NK-92 (cell line): Measurements from ENCODE around the gene HNRNPCL1.
"Not testable (repeated sequence)": the region's sequence is repeated elsewhere in the genome, so short reads cannot be mapped to it uniquely, and the experiment has no call there.

ENCODE experiments used
- DNase-seq: peaks from one replicate; lab custom pipeline; 2025; ENCODE audit not compliant: unreplicated experiment; lab: John Stamatoyannopoulos, UW

The HNRNPCL1 gene

GRCh38 chr1:12848620-12849019, at the start of gene HNRNPCL1:
HNRNPCL1 (minus strand) TSS chr1:12848720; CDS start chr1:12848289, 431 bp downstream.
- DNase-seq = not testable (repeated sequence)

- DNase-seq = not testable (repeated sequence)
Measured at GRCh38 chr1:12898170-12898569, 49.6 kb upstream of the HNRNPCL1 start, which contains the start of gene PRAMEF10. PRAMEF10 (minus strand) TSS chr1:12898270; CDS start chr1:12895847, 2,423 bp downstream.

DNA sequence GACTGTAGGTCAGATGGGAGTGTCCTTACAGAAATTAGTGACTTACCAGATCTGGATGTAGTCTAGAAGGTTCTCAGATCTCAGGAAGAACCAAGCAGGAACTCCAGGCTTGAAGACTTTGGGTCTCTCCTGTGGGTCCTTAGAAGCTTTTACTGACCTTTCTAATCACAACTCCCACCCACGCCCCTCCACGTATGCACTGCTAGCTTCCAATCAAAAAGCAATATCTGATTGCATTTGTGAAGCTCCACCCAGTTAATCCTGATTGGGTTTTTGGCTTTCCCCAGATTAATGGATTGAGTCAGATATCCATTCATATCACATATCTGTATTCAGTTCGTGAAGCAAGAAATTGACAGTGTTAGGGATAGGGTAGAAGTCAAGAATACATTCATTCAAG, 37.6 kb upstream of the HNRNPCL1 start, which contains the start of gene PRAMEF4:
PRAMEF4 (minus strand) TSS at position 101 of the 400 bp plus-strand sequence. CDS start 2,807 bp downstream, outside the sequence.
- not testable (repeated sequence) for DNase-seq

GRCh38 chr1:12878453-12878852, 29.9 kb upstream of the HNRNPCL1 start:
- not testable (repeated sequence) for DNase-seq

DNA sequence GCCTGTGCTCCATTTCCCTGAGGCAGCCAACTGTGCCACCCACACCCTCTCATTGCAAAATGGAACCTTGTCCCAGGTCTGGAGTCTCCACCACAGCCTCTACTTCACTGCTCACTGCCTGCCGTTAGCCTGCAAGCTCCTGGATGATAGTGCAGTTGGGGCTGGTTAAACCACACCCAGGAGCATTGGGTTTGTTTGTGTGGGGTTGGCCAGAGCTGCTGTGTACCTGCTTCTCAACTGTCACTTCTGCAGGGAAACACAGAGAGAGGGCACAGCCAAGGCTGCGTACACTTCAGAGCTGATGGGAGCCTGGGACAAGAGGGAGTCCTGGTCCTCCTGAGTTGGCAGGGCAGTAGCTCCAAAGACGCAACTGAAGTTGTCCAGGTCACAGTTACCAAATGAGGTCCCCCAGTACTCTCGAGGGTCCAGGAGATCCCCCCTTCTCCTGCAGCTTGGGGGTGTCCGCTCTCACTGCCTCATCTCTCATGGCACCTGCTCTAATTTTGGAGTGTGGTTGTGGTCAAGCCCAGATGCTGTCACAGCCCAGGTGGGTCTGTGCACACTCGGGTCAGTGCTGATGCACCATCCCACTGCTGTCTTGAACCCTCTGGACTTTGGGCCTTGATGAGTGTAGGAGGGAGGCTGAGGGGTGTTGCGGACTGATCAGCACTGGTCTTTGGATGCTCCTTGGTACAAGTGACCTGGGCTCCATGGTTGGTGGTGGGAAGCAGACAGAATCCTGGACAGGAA, 14.8 kb upstream of the HNRNPCL1 start:
- DNase-seq = not testable (repeated sequence)

DNA sequence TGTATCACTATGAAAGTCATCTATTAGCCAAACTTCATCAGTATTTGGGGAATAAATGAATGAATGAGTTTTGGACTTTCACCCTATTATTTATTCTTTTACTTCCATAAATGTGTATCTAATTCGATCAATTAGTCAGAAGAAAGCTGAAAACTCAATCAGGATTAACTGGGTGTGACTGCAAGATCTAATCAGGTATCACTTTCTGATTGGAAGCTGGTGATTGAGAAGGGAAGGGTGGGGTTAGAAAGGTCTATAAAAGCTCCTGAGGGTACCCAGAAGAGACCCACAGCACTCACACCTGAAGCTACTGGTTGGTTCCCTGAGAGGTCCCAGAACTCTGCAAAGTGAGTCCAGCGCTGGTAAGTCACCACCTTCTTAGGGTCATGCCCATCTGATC, 8.3 kb upstream of the HNRNPCL1 start, which contains the start of gene PRAMEF2:
PRAMEF2 (plus strand) TSS at position 301 of the 400 bp plus-strand sequence. CDS start 1,924 bp downstream, outside the sequence.
- DNase-seq = not testable (repeated sequence)

- DNase-seq = no peak
Measured at GRCh38 chr1:12851779-12852178, 3.3 kb upstream of the HNRNPCL1 start.

DNA sequence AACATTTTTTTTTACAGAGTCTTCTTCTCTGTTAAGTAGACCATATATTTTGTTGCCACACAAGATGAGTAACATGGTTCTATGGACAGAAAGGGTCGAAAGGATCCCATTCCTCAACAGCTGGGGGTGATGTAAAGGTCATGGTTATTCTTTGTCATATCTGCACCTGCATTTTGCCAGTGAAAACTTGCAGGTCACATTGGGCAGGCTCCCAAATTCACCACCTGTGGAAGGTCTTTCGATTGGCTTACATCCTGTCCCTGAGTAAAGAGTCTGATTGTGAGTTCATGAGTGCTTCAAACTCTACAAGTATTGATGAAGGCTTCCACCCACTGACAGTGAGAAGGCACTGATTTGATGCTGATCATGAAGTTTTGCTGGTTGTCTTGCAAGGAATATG, 15.3 kb downstream of the HNRNPCL1 start:
- not testable (repeated sequence) for DNase-seq

DNA sequence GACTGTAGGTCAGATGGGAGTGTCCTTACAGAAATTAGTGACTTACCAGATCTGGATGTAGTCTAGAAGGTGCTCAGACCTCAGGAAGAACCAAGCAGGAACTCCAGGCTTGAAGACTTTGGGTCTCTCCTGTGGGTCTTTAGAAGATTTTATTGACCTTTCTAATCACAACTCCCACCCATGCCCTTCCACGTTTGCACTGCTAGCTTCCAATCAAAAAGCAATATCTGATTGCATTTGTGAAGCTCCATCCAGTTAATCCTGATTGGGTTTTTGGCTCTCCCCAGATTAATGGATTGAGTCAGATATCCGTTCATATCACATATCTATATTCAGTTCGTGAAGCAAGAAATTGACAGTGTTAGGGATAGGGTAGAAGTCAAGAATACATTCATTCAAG, 17.2 kb downstream of the HNRNPCL1 start, which contains the start of gene PRAMEF11:
PRAMEF11 (minus strand) TSS at position 101 of the 400 bp plus-strand sequence. CDS start 2,621 bp downstream, outside the sequence.
- DNase-seq = not testable (repeated sequence)

DNA sequence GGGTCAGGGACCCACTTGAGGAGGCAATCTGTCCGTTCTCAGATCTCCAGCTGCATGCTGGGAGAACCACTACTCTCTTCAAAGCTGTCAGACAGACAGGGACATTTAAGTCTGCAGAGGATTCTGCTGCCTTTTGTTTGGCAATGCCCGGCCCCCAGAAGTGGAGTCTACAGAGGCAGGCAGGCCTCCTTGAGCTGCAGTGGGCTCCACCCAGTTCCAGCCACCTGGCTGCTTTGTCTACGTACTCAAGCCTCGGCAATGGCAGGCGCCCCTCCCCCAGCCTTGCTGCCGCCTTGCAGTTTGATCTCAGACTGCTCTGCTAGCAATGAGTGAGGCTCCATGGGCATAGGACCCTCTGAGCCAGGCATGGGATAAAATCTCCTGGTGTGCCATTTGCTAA, 29.5 kb downstream of the HNRNPCL1 start:
- not testable (repeated sequence) for DNase-seq

- DNase-seq = no peak
Measured at GRCh38 chr1:12811409-12811784, 37.1 kb downstream of the HNRNPCL1 start.

DNA sequence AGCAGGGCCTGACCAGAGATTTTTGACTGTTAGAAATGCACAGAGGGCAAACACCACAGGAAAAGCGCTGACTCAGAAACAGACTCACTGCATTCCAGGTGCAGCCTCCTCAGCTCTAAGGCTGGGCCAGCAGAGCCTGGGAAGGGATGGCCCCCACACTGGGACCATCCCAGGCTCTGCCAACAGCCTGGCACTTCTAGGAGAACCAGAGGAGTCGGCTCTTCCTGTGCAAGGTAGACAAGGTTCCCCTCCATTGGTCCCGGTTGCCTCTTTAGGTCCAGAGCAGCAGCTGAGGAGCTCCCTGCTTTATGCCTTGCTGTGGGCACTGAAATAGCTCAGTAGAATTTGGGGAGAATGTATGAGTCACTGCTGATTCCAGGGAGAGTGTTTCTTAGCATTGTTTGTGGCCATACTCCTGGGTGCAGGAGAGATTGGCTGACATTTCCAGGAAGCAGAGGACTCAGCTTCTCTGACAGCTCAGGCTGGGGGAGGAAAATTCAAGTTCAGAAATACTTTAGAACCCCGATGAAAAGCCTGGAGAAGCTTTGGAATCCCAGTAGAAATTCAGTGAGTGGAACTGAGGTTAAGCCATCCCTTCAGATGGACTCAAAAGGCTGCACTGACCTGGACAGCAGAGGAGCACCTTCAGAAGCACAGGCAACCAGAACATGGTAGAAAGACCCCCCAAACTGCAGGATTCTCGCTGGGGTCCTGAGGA, 37.7 kb downstream of the HNRNPCL1 start:
- no peak for DNase-seq

GRCh38 chr1:12809933-12810332, 38.6 kb downstream of the HNRNPCL1 start:
- no peak for DNase-seq

GRCh38 chr1:12799730-12800129, 48.8 kb downstream of the HNRNPCL1 start:
- DNase-seq = no peak

DNA sequence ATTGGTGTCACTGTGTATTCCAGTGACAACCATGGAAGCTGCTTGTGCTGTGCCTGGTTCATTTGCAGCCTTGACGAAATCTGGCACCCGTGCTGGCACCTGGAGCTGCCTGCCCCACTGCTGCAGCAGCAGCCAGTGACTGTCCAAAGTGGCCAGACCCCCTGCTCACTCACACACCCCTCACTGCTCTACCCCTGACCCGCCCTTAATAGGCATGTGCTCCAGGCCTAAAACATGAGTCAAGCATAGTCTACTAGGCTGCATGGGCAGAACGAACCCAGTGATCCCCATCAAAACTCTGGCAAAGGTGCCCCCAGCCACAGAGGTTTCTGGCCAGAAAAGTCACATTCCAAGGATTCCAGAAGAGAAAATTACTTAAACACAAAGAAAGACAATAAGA, 49.6 kb downstream of the HNRNPCL1 start:
- no peak for DNase-seq
